ENCODE results near the gene DOCK2. TPM values are rescaled to one million over a fixed set of nuclear protein-coding genes. Genes with fewer than 3 reads are reported as not detected.
"Not testable (repeated sequence)": the region's sequence is repeated elsewhere in the genome, so short reads cannot be mapped to it uniquely, and the experiment has no call there.

Gene DOCK2
- total RNA-seq, 1 donor from 2014 or later = 21.6 TPM

GRCh38 chr5:169719360-169720314 lies 82.6 kb downstream of the DOCK2 start:
- DNase-seq (ENCODE audit: low spot score) = no peak

- DNase-seq (ENCODE audit: low spot score) = no peak
These were observed 84.7 kb downstream of the DOCK2 start for GRCh38 chr5:169721771-169722170.

GRCh38 chr5:169723103-169723831 lies 86.2 kb downstream of the DOCK2 start:
- no peak for DNase-seq (ENCODE audit: low spot score)

- no peak for DNase-seq (ENCODE audit: low spot score)
These were observed 87.4 kb downstream of the DOCK2 start for GRCh38 chr5:169724303-169725087.

GRCh38 chr5:169725665-169726064 lies 88.6 kb downstream of the DOCK2 start:
- not testable (repeated sequence) for DNase-seq (ENCODE audit: low spot score)

- no peak for DNase-seq (ENCODE audit: low spot score)
These were observed 91.3 kb downstream of the DOCK2 start for GRCh38 chr5:169728418-169728817.

- no peak for DNase-seq (ENCODE audit: low spot score)
These were observed 94.1 kb downstream of the DOCK2 start for GRCh38 chr5:169731221-169731620.

- DNase-seq (ENCODE audit: low spot score) = no peak
These were observed 95.8 kb downstream of the DOCK2 start for GRCh38 chr5:169732841-169733240.

- DNase-seq (ENCODE audit: low spot score) = no peak
These were observed 98.8 kb downstream of the DOCK2 start for GRCh38 chr5:169735913-169736312.

- no peak for DNase-seq (ENCODE audit: low spot score)
These were observed 99.6 kb downstream of the DOCK2 start for GRCh38 chr5:169736653-169737052.

GRCh38 chr5:169740435-169740834 lies 103.4 kb downstream of the DOCK2 start:
- DNase-seq (ENCODE audit: low spot score) = no peak

- no peak for DNase-seq (ENCODE audit: low spot score)
These were observed 105.8 kb downstream of the DOCK2 start for GRCh38 chr5:169742771-169743296.

- no peak for DNase-seq (ENCODE audit: low spot score)
These were observed 107.3 kb downstream of the DOCK2 start for GRCh38 chr5:169744336-169744735.

- no peak for DNase-seq (ENCODE audit: low spot score)
These were observed 108.5 kb downstream of the DOCK2 start for GRCh38 chr5:169745441-169746146.

- no peak for DNase-seq (ENCODE audit: low spot score)
These were observed 109.1 kb downstream of the DOCK2 start for GRCh38 chr5:169746147-169746694.

- no peak for DNase-seq (ENCODE audit: low spot score)
These were observed 111.1 kb downstream of the DOCK2 start for GRCh38 chr5:169748174-169748573.

GRCh38 chr5:169749295-169749694 lies 112.2 kb downstream of the DOCK2 start:
- DNase-seq (ENCODE audit: low spot score) = no peak

- DNase-seq (ENCODE audit: low spot score) = no peak
These were observed 114.4 kb downstream of the DOCK2 start for GRCh38 chr5:169751490-169751889.

- not testable (repeated sequence) for DNase-seq (ENCODE audit: low spot score)
These were observed 115.5 kb downstream of the DOCK2 start for GRCh38 chr5:169752566-169752965.

GRCh38 chr5:169753795-169754194 lies 116.7 kb downstream of the DOCK2 start:
- no peak for DNase-seq (ENCODE audit: low spot score)

- no peak for DNase-seq (ENCODE audit: low spot score)
These were observed 117.7 kb downstream of the DOCK2 start for GRCh38 chr5:169754737-169755136.
